HG03280 (cell line): ENCODE data around the gene IARS1.

Experiments used
- ATAC-seq: cut with Tn5 transposase; IDR thresholded peaks from one replicate; pipeline ENCODE4 v1.9.1; 2021; ENCODE audit warnings: mild to moderate bottlenecking, moderate library complexity; ENCODE audit not compliant: unreplicated experiment

The IARS1 gene

DNA sequence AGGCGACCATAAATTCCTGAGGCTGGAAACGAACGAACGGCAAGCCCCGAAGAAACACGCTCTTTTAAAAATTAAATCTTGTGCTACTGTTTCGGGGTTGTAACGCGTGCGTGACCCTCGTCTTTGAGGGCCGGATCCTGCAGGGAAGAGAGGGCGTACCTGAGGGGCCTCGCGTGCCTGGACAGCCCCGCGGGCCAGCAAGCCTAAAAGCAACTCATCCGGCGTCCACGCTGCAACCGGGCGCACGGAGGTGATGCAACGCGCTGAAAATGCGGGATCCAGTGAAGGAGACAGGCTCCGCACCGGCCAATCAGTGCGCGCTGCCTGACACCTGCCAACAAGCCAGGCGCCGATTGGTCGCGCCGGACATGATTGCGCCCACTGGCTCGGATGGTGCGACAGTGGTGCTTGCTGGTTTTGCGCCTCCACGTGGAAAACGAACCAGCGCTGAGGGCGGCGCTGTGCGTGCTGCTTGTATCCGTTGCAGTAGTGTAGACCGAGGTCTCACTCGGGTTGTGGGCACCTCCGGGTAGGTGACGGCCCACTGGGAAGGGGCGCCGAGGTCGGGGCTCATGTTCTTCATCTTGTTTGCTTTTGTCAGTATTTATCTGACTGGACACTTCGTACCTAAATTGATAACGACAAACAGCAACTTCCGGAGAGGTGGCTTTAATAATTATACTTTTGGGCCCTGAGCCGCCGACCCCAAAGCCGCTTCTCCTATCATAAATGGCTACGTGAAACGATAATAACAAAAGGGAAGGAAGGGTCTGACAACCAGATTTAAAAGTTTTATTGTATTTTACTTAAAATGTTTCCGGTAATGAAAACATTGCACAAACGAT, at the start of gene IARS1:
TSS of gene IARS1 (minus strand) at position 246 of the 845 bp plus-strand sequence. CDS start 4,278 bp downstream, outside the sequence.
- ATAC-seq = peak; percentile 97

DNA sequence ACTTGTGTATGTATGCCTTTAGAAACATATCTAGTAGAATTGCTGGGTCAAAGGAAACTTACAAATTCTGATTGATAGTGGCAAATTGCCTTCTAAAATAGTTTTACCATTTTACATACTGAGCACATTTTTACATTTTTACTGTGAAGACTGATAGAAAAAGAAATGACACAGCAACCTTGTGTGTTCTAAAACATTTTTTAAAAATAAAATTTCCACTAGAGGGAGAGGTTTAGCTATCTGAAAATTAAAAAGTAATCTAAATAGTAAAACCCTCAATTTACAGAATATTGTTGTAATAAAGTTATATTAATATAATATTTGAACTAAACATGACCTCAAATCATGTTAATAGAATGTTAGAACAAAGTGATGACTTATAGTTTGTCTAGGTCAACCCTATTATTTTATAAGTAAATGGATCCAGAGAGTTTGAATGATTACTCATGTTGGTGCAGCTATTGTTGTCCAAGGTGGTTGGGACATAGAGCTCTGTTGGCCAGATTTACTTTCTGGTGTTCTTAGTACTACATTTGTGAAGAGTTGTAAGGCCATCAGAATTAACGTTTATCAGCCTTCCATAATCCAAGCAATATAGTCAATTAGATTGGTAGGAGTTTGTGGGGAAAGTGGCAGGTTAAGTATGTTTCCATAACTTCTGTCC, 49.5 kb upstream of the IARS1 start:
- ATAC-seq = no peak

DNA sequence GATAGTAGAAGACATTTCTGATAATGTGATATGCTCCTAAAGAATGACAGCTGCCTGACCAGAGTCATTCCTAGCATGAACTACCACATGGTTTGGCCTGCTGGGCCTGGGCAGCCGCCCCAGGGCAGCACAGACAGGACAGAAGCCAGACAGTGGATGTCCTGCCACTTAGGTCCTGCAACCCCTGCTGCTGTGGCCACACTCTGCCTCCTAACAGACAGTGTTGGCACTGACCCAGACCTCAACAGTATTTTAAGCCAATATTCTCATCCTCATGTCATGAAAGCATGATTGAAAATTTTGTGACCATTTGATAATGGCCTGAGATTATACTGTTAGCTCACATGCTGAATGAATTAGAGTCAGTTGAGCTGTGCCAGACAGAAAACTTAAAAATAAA, 48.1 kb upstream of the IARS1 start:
- ATAC-seq = no peak

DNA sequence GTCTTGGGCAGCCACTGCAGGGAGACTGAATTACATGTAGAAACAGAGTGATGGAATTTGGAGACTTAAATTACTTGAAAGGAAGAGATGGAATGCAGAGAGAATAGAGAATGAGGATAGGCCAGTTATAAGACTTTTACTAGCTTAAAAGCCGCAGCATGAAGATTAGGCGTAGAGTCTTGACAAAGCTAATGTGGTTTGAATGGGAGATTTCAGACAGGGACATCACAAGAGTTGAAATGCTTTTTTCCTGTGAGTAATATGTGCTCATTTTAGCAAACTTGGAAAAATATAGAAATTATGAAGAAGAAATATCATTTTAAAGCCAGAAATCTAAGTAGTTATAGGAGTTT, 39.8 kb upstream of the IARS1 start:
- no peak for ATAC-seq

DNA sequence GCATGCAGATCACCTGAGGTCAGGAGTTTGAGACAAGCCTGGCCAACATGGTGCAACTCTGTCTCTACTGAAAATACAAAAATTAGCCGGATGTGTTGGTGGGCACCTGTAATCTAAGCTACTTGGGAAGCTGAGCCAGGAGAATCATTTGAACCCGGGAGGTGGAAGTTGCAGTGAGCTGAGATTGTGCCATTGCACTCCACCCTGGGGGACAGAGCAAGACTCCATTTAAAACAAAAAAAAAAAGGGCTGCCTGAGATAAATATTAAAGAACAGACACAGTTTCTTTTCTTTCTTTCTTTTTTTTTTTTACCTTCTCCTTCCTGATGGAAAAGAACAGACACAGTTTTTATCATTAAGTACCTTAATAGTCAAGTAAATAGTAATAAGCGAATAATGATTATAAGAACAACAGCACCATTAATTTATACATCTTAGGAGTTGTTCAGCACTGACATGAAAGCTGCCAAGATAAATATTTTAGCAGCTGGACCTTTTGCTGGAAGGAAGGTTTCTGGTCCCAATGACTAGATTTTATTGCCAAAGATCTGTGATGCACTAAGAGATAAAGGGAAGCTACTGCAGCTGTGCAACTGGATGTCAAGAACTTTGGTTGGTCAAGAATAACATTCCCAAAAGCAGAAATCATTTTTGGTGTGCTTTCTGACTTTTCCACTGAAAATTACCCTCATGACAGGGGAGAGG, 39.2 kb upstream of the IARS1 start:
- no peak for ATAC-seq

DNA sequence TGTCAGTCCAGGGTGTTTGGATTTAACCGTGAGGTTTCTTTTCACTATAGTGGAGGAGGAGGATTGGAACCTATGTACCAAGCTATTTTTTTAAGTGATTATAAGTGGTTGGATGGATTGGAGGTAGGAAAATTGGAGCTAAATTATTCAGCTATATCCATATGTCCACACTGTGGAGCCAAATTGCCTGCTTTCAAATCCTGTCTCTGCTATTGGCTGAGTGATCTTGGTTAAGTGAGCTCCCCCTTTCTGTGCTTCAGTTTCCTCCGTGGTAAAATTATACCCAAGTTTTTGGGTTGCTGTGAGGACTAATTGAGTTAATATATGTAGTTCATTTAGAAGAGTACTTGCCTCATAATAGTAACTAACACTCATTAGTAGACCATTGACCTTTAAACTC, 34.7 kb upstream of the IARS1 start:
- ATAC-seq = no peak

DNA sequence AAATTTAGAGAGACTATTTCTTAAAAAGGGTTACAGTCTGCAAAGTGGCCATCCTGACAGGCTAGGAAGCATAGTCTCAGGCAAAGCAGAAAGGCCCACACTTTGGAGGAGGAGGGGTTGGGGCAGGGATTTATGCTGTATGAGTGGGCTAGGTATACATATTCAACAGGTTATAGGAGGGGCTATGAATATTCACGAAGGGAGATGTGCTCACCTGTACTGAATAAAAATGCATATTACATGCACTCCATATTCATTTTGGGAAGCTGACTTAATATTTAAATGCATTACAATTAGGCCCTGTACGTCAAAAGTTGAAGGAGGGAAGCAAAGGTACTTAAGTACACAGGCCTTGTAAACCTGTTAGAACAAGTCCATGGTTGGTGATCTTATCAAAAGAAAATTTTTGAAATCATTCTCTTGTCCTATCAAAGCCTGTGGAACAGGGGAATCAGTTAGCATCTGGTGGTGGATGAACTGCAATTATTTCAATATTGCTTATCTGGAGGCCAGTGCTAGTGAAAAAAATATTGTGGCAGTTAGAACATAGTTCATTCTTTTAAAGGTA, 33.9 kb upstream of the IARS1 start:
- no peak for ATAC-seq

DNA sequence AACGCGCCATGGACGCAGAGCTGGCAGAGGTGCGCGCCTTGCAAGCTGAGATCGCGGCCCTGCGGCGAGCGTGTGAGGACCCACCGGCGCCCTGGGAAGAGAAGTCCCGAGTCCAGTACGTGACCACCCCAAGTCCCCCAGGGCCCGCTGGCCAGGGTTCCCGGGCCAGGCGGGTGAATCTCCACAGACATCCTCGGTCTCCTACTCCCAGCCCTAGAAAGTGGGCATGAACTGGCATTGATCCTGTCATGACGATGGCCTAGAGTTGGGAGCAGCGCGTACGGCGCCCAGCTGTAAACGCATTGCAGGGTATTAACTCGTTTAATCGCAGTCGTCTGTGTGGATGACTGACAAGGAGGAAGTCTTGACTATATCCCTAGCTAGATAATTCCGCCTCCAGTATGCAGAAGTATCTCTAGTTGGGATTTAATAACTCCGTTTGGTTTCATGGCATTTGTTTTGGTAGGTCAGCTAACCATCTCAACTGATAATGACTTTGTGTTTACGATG, 32.5 kb upstream of the IARS1 start:
- ATAC-seq = no peak

DNA sequence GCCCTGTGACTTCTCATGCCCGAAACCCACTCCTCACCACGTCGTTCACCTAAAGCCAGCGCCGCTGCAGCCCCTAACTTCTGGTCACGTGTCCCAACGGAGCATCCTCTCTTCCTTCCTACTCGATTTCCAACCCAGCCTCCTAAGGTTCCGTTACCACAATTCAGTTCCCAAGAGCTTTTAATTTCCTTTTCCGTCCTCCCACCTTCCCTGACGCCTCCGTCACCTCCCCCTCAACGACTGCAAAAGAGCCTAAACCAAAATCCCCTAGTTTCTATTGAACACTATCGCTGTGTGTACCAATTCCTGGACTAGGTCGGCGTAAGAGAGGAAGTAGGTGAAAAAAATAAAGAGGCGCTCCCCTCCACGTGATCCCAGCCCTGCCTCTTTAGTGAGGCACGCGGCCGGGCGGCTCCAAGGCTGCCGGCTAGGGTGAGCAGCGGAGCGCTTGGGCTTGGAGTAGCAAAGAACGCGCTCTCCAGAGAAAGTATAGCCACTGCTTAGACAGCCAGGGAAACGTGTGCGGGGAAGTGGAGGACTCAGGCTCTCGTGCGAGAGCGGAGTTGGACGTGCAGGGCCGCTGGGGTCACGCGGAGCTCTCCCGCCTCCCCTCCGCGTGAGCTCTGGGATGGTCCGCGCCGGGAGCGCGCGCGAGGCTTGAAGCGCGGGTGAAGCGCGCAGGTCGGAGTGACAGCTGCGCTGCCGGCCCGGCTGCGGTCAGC, 31.9 kb upstream of the IARS1 start, which contains the start of the genes CENPP and NOL8:
TSS of gene CENPP (plus strand) at position 685 of the 722 bp plus-strand sequence.
TSS of gene NOL8 (minus strand) at position 82 of the 722 bp plus-strand sequence. CDS start 1,189 bp downstream, outside the sequence.
- peak; percentile 94 for ATAC-seq

DNA sequence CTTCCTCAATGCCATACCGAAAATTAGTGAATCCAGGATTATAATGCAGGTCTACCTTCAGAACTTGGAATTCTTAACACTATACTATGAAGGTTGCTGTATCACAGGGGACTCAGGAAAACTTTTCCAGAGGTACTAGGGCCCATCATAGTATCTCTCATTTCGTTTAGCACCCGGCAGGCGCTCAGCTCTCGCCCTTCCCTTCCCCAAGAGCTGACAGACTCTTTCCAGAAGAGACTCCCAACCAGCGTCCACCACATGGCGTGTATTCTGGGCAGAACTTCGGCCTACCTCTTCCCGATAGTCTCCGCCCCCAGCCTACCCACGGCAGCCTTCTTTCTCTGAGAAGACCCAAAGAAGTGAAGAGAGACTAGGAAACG, 31.4 kb upstream of the IARS1 start:
- ATAC-seq = no peak

DNA sequence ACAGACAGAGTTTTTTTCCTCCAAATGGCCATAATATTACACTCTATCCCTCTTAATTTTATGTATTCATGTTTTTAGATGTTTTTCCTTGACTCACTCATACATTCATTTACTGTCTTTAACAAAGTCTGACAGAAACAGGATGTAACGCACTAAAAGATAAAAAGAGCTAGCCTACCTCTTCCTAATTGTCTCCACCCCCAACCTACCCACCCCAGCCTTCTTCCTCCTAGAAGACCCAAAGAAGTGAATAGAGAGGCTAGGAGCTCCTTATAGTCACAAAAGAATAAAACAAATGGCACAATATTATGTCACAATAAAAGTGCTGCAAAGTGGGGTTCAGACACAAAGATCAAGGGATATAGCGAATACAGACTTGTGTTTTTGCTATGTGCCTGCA, 30.9 kb upstream of the IARS1 start:
- no peak for ATAC-seq

DNA sequence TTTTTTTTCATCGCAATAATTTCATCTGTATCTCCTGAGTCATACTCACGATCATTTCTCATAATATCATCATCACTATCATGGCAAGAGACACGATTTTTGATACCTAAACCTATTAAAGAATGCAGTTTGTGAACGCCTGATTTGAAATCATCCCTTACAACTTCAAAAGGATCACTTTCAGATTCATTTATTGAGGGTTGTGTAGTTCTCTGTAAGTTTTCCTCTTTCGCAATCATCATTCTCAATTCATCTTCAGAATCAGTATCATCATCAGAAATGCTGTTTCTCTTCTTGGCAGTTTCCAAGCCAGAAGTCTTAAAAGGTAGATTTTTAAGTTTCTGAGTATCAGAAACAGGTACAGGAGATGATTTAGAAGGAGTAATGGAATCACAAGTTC, 22.0 kb upstream of the IARS1 start:
- no peak for ATAC-seq

DNA sequence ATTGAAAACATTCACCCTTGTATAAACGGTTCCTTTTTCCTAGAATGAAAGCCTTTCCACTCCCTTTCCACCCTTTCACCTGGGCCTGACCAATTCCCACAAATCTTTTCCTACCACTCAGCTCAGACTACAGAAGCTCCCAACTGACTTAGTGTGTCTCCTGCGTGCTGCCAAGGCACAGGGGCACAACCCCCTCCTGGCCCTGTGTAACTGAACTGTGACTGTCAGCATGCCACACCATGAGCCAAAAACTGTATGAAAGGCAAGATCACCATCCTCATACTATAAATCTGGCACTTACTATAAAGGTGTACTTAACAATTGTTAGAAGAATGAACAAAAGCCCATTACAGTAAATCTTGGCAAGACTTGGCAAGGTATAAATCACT, 20.1 kb upstream of the IARS1 start:
- no peak for ATAC-seq

DNA sequence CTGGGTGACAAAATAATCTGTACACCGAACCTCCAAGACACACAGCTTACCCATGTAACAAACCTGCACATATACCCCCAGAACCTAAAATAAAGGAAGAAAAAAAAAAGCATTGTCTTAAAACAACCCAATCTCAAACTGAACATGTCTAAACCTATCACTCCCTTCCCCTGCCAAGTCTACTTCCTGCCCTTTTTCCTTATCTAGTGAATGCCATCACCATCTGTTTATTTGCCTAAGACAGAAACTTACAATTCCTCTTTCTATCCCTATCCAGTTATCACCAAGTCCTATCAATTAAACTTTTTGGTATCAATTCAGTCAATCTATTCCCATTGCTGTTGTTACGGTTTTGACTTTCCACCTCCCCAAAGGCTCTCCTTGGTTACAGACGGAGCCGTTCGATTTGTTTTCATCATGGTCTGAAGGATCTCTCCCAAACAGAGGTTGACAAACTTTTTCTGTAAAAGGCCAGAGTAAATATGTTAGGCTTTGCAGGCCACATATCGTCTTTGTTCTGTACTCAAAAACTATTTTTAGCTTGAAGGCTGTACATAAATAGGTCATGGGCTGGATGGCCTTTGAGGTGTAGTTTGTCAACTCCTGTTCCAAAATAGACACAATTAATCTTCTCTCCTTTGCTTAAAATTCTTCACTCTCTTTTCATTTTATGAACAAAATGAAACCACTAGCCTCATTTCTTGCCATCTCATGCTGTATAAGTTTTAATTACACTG, 19.6 kb upstream of the IARS1 start:
- no peak for ATAC-seq

DNA sequence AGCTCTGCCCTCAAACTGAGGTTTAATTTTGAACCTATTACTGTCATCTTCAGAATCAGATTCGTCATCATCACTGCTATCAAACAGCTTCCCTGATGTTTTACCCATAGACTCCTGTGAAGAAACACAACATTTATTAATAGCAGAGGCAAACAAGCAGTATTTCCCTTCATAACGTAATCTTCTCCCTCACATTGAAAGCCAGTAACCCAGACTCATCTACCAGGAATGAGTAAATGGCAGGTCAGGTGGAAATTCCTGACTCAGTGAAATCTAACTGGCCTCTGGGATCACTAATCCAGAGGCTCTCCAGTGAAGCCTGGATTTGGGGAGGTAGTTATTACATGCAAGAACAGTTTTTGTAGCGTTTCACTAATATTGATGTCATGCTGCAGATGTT, 17.1 kb upstream of the IARS1 start:
- ATAC-seq = no peak

DNA sequence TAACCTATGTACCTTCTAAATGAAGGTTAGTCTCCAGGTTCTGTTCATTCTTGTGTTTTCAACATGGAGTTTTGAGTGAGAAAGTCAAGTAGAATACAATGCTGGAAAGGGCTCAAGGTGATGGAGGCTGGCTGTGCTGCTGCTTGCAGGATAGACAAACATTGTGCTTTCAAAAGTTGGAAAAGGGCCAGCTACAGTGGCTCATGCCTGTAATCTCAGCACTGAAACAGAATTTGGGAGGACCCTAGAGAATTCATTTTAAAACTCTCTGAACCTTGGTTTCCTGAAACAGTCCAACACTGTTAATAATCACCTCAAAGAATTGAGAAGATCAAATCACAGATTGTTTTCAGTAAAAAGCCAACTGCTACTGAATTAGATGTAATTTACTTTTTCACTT, 15.4 kb upstream of the IARS1 start:
- no peak for ATAC-seq

DNA sequence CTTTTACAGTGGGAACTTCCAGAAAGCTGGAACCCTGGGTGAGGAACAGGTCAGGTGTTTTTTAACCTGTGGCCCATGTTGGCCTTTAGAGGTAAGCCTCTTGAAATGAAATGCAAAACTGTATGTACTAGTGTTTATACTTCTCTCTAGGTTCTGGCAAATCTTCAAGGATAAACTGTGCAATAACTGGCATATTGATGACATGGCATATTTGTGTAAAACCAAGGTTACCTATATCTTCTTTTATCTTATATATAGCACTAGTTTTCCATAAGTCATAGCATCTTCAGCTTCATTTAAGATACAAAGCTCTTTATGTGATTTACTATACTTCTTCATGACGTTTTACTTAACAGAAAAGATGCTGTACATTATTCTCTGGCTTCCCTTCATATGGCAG, 7.4 kb upstream of the IARS1 start:
- ATAC-seq = no peak

DNA sequence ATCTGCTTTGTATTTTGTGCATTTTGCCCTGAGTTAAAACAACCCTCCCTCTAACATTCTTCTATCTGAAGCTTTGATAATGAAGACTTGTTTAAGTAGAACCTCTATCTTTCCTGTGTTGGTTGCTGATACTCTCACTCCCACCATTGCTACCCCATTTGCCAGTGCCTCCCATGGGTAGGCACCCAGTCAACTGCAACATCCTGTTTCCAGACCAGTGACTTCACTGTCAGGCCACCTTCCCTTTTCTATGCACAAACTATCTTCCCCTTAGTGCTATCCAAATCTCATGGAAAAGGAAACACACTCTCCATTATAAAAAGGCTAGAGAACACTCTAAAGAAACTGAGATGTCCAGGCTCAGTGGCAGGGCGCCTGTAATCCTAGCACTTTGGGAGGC, 5.6 kb upstream of the IARS1 start:
- ATAC-seq = no peak

DNA sequence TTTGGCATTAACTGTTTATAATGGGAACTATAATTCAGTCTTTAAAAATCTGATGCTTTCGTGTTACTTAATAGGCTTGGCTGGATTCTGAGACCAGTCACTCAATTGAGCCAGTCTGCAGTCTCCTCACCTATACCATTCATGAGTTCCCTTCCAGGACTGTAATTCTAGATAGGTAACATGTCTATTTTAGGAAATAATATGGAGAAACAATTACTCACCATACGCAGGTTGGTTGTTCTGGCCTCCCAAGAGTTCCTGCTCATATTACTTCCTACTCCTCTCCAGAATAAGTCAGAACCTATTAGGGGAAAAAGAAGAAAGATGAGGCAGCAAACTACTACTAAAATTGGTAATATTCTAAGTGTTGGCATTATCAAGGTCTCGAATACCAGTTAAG, 4.5 kb upstream of the IARS1 start:
- no peak for ATAC-seq

DNA sequence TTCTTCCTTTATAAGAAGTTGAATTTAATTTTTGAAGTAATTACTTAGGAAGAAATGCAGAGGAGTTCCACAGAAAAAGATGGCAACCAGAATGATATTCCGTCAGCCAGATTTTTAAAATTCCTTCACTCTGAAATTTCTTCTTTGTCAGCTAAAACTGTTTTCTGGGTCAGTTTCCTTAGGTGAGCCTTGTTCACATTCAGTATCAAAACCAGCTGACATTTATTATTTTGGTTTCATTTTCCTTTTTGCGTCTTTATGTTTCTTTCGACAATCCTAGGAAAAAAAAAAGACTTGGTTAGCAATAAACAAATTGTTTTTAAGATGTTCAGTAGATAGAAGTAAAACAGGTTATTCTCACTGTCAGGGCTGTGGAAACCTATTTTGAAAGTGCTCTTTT, 4.1 kb upstream of the IARS1 start:
- ATAC-seq = no peak
